HepG2 (cell line): ENCODE results near the gene CSTF1. TPM values are rescaled to one million over a fixed set of nuclear protein-coding genes. Genes with fewer than 3 reads are reported as not detected.
A peak's percentile ranks its signal among the peaks of the same experiment; 100 is the strongest.

ENCODE experiments used
- ATAC-seq: fragments of 200-7000 bp; cut with Tn5 transposase; 3 replicates; pipeline ENCODE4 v1.9.1; 2020; ENCODE audit warnings: mild to moderate bottlenecking, moderate library complexity
- BruUV-seq: library from RNA; stranded (reverse); fragments of 400-500 nt; replicated peaks from 2 replicates; lab custom pipeline; 2021; lab: Mats Ljungman, UMichigan
- CTCF ChIA-PET: fragments of 300-600 bp; formaldehyde crosslinking; extraction: SDS; loops from one replicate; lab custom pipeline; 2021; ENCODE audit warnings: low total read pairs, inconsistent platforms, low intra/inter-chr PET ratio; lab: Yijun Ruan, JAX
- POLR2A ChIA-PET: fragments of 350-600 bp; sonication (Branson Sonifier 250); formaldehyde crosslinking; loops from one replicate; lab custom pipeline; 2020; ENCODE audit warnings: antibody characterized with exemption, inconsistent platforms; lab: Yijun Ruan, JAX
- DNase-seq: peaks from one replicate; pipeline ENCODE4 v3.0.0-alpha.2; 2015; ENCODE audit warnings: low spot score
- FAIRE-seq: peaks from 3 replicates; lab custom pipeline; 2011; peaks lifted over from hg19 to GRCh38; lab: Jason Lieb, UNC
- H2AFZ ChIP-seq: one replicate; pipeline ENCODE4 v1.6.1; 2011; ENCODE audit warnings: low read length, inconsistent platforms
- H3K27ac ChIP-seq: fragments of 300-600 bp; 3 replicates; pipeline ENCODE4 v1.8.0; 2011; ENCODE audit warnings: mixed run types, mild to moderate bottlenecking, mixed read lengths, low read length, inconsistent platforms; ENCODE audit not compliant: insufficient read depth; ENCODE audit errors: extremely low read length
- H3K27me3 ChIP-seq, 2 experiments: fragments of 200-600 bp in 1 of 2; 2 replicates in 1 of 2; 3 replicates in 1 of 2; pipeline versions ENCODE4 v1.6.0 to v1.8.0; 2011; ENCODE audit warnings: low read length in 2 of 2, mild to moderate bottlenecking in 2 of 2, moderate library complexity in 2 of 2, inconsistent platforms in 1 of 2; ENCODE audit not compliant: insufficient read depth in 2 of 2, control insufficient read depth in 1 of 2
- H3K36me3 ChIP-seq, 2 experiments: fragments of 200-600 bp in 1 of 2; replicated peaks in 1 of 2; 2 replicates in 1 of 2; 3 replicates in 1 of 2; pipeline versions ENCODE4 v1.5.1 to v1.8.0; 2011; ENCODE audit warnings: low read length in 2 of 2, inconsistent platforms in 1 of 2; ENCODE audit not compliant: insufficient read depth in 2 of 2, control insufficient read depth in 1 of 2
- H3K4me1 ChIP-seq: 2 replicates; pipeline ENCODE4 v1.5.1; 2012; ENCODE audit warnings: low read length, inconsistent platforms; ENCODE audit not compliant: insufficient read depth
- H3K4me2 ChIP-seq: 2 replicates; pipeline ENCODE4 v1.6.0; 2011; ENCODE audit warnings: low read depth, low read length, inconsistent platforms
- H3K4me3 ChIP-seq, 3 experiments: fragments of 200-600 bp in 1 of 3; sonication (generic), shearing (Covaris generic) in 1 of 3; replicated peaks in 1 of 3; 2 replicates each; pipeline ENCODE4 v1.5.1; 2011 to 2016; ENCODE audit warnings: low read length in 3 of 3, inconsistent platforms in 2 of 3, low read depth in 2 of 3, mild to moderate bottlenecking in 2 of 3, control low read depth in 1 of 3, mixed read lengths in 1 of 3; ENCODE audit not compliant: insufficient read depth in 1 of 3
- H3K79me2 ChIP-seq: one replicate; pipeline ENCODE4 v1.6.1; 2011; ENCODE audit warnings: low read length, inconsistent platforms; ENCODE audit not compliant: insufficient read depth
- H3K9ac ChIP-seq: 2 replicates; pipeline ENCODE4 v1.6.0; 2011; ENCODE audit warnings: mild to moderate bottlenecking, low read depth, low read length, inconsistent platforms; ENCODE audit not compliant: insufficient read depth
- H3K9me3 ChIP-seq: 2 replicates; pipeline ENCODE4 v1.5.1; 2012; ENCODE audit warnings: mild to moderate bottlenecking, low read length
- H4K20me1 ChIP-seq: 2 replicates; pipeline ENCODE4 v1.6.0; 2011; ENCODE audit warnings: inconsistent platforms, mild to moderate bottlenecking, low read length, moderate library complexity; ENCODE audit not compliant: insufficient read depth
- ETV5 ChIP-seq: IDR thresholded peaks from 2 replicates; pipeline ENCODE4 v1.6.1; 2018; ENCODE audit warnings: missing biosample characterization, missing genetic modification reagents, inconsistent platforms, borderline replicate concordance
- MAFK ChIP-seq, 2 experiments: IDR thresholded peaks in 1 of 2; conservative IDR thresholded peaks in 1 of 2; 2 replicates each; pipeline ENCODE4 v1.6.1; 2011; ENCODE audit warnings: improper control_type of control experiment in 2 of 2, low read length in 2 of 2
- NFE2L1 ChIP-seq: sonication (generic); formaldehyde crosslinking; IDR thresholded peaks from 2 replicates; pipeline ENCODE4 v1.4.0; 2020; ENCODE audit warnings: missing genetic modification reagents, mild to moderate bottlenecking, borderline replicate concordance
- NFE2L2 ChIP-seq: fragments of 150-350 bp; IDR thresholded peaks from 2 replicates; pipeline ENCODE4 v1.6.1; 2014; ENCODE audit warnings: low read length
- ZNF766 ChIP-seq: sonication (generic); formaldehyde crosslinking; IDR thresholded peaks from 2 replicates; pipeline ENCODE4 v1.5.0; 2020; ENCODE audit warnings: missing genetic modification reagents, borderline replicate concordance
- WGBS: methylation state at CpG from one replicate; pipeline ENCODE4 v1.1.6; 2017; ENCODE audit warnings: low lambda C conversion rate; 5-methylcytosine and 5-hydroxymethylcytosine counted together
- in situ Hi-C: cut with HindIII; loops from 2 replicates; pipeline ENCODE4 v1.10.0; 2017; ENCODE audit warnings: low pct_unique_long_range_greater_than_20kb; ENCODE audit not compliant: extremely low pct_ligation_motif_present
- intact Hi-C: fragments of 100-400 bp; cut with micrococcal nuclease; formaldehyde crosslinking; loops from one replicate; pipeline ENCODE4 v1.10.0; 2022; ENCODE audit not compliant: unreplicated experiment
- polyA plus RNA-seq, 8 experiments: library from polyadenylated mRNA; depleted of rRNA in 3 of 8; stranded (reverse) in 7 of 8; unstranded in 1 of 8; fragments of >200 nt; fragmentation: Illumina TruSeq in 4 of 8; extraction: Trizol in 4 of 8; gene quantifications; 2 replicates each; pipeline versions ENCODE4 v1.2.1 to v1.2.3, GENCODE V29; 2011 to 2016; ENCODE audit warnings: low read depth in 4 of 8, missing spikeins in 1 of 8, mixed read lengths in 1 of 8; ENCODE audit not compliant: insufficient read depth in 1 of 8
- total RNA-seq, 5 experiments: library from RNA; depleted of rRNA; stranded (reverse); fragments of >200 nt; fragmentation: Illumina TruSeq; extraction: Trizol; gene quantifications; 2 replicates each; pipeline ENCODE4 v1.2.3, GENCODE V29; 2016; ENCODE audit warnings: low read depth in 1 of 5
- TF ChIP-seq, protein P1 (sequence below): sonication (generic); formaldehyde crosslinking; IDR thresholded peaks from 2 replicates; pipeline ENCODE4 v1.4.0; 2020; ENCODE audit warnings: mild to moderate bottlenecking, missing genetic modification reagents
- TF ChIP-seq, protein P2 (sequence below): sonication (generic); formaldehyde crosslinking; IDR thresholded peaks from 2 replicates; pipeline ENCODE4 v1.8.1; 2023; ENCODE audit warnings: mild to moderate bottlenecking, inconsistent platforms, moderate library complexity, missing genetic modification reagents, borderline replicate concordance

Gene CSTF1
- total and polyA plus RNA-seq, 2 of the 13 experiments (the other 11 are each of a cell fraction or from before 2014, with no cell fraction given), result 70.9 to 100 TPM

DNA sequence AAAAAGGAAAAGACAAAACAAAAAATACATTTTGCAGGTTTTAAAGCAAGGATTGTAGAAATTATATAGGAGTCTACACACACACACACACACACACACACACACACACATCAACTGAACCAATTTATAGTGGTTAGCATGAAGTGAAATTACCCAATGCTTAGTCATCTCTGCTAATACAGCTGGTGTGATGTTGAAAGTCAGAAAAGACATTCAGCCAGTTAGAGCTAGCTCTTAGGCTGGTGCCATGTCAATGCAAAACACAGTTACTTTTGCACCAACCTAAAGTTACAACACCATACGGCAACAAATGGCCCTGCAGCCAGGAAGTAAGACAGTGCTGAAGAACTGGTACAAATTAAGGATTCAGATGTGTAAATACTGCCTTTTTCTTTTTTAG, 18.5 kb upstream of the CSTF1 start (continued):
- TF ChIP-seq MAFK (conservative IDR thresholded peaks at IDR 0.05 in 1 of 2, IDR thresholded peaks at IDR 0.05 in 1 of 2; ENCODE audit: low read length in 2 of 2) (peak in 1 of 2 experiments; percentile 62; a peak in 1 of 4 replicates), NFE2L2 (peak; percentile 44; the same call in 1 of the 2 replicates)
- TF ChIP-seq, all 625 proteins: peak for 20

DNA sequence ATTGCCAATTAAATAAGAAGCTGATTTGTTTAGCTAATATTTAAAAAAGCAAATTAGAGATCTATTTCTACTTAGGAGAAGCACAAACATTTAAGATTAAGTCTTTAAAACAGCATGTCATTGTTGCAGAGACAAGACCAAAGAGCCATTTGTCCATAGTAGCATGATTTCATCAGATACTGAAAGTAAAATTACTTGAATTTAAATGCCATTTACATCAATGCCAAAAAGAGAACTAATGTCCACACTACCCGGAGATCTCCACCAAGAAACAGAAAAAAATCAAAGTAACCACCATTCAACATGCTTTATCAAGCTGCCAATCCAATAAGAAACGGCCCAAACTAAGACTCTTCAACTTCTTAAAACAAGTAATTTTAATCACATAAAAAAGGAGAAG, 16.1 kb upstream of the CSTF1 start:
- BruUV-seq, result no TSS peak
- Histone ChIP-seq H3K4me3 (no peak overlapping the region), H3K9ac (no peak overlapping the region), H3K27ac (no peak overlapping the region), H4K20me1 (peaks cover 5% of the 10 kb centered on the region; the same call in 1 of the 2 replicates), H3K4me1 (no peaks in the 10 kb centered on the region), H3K9me3 (no peaks in the 10 kb centered on the region), H3K79me2 (peaks cover 71% of the 10 kb centered on the region), H3K4me2 (no peak overlapping the region), H3K27me3 (no peaks in the 10 kb centered on the region), H3K36me3 (peaks cover 34 to 87% of the 10 kb centered on the region in 2 experiments), H2AFZ (no peak overlapping the region)
- intact Hi-C loops, result no loop called here
- FAIRE-seq, result no peak
- POLR2A ChIA-PET, result interaction anchor here (0.7 to 1.4 kb wide), 3 partner anchors 16 to 18 kb away, joined by 3 to 4 read pairs (median 3); partner anchors contain the start of genes CSTF1 and FAM210B
- no peak for ATAC-seq
- no peak for TF ChIP-seq ETV5 (CRISPR knock-in tag)
- no peak for TF ChIP-seq NFE2L1 (CRISPR knock-in tag)
- no peak for TF ChIP-seq ZNF766 (CRISPR knock-in tag)
- 92% methylated on average over 2 of the region's 2 CpGs for WGBS
- no peak for DNase-seq
- CTCF ChIA-PET, result no interaction called here
- in situ Hi-C loops, result no loop called here

DNA sequence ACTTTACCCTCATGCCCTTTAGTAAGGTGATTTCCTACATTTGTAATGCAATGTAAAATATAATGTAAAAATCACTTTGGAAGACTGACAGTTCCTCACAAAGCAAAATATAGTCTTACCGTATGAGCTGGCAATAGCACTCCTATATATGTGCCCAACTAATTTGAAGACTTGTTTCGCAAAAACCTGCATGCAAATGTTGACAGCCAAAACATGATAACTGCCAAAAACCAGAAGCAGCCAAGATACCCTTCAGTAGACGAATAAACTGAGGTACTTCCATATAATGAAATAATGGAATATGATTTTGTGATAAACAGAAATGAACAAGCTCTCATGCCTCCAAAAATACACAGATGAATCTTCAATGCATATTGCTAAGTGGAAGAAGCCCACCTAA, 14.1 kb upstream of the CSTF1 start:
- no peak overlapping the region for H3K27ac ChIP-seq
- no peak overlapping the region for H3K4me3 ChIP-seq
- no peak overlapping the region for H3K4me2 ChIP-seq
- no peaks in the 10 kb centered on the region for H4K20me1 ChIP-seq
- H3K4me1 ChIP-seq, result no peaks in the 10 kb centered on the region
- FAIRE-seq, result no peak
- in situ Hi-C loops (no loop called here), intact Hi-C loops (no loop called here)
- H3K9ac ChIP-seq, result no peak overlapping the region
- DNase-seq, result no peak
- ChIA-PET CTCF (no interaction called here), POLR2A (no interaction called here)
- no peaks in the 10 kb centered on the region for H3K27me3 ChIP-seq
- ATAC-seq, result no peak
- H3K36me3 ChIP-seq, result peaks cover 30 to 84% of the 10 kb centered on the region in 2 experiments
- 98% methylated on average over 3 of the region's 3 CpGs for WGBS
- H3K9me3 ChIP-seq, result no peaks in the 10 kb centered on the region
- no TSS peak for BruUV-seq
- H3K79me2 ChIP-seq, result peaks cover 62% of the 10 kb centered on the region
- no peak overlapping the region for H2AFZ ChIP-seq
- TF ChIP-seq, protein P1, sequence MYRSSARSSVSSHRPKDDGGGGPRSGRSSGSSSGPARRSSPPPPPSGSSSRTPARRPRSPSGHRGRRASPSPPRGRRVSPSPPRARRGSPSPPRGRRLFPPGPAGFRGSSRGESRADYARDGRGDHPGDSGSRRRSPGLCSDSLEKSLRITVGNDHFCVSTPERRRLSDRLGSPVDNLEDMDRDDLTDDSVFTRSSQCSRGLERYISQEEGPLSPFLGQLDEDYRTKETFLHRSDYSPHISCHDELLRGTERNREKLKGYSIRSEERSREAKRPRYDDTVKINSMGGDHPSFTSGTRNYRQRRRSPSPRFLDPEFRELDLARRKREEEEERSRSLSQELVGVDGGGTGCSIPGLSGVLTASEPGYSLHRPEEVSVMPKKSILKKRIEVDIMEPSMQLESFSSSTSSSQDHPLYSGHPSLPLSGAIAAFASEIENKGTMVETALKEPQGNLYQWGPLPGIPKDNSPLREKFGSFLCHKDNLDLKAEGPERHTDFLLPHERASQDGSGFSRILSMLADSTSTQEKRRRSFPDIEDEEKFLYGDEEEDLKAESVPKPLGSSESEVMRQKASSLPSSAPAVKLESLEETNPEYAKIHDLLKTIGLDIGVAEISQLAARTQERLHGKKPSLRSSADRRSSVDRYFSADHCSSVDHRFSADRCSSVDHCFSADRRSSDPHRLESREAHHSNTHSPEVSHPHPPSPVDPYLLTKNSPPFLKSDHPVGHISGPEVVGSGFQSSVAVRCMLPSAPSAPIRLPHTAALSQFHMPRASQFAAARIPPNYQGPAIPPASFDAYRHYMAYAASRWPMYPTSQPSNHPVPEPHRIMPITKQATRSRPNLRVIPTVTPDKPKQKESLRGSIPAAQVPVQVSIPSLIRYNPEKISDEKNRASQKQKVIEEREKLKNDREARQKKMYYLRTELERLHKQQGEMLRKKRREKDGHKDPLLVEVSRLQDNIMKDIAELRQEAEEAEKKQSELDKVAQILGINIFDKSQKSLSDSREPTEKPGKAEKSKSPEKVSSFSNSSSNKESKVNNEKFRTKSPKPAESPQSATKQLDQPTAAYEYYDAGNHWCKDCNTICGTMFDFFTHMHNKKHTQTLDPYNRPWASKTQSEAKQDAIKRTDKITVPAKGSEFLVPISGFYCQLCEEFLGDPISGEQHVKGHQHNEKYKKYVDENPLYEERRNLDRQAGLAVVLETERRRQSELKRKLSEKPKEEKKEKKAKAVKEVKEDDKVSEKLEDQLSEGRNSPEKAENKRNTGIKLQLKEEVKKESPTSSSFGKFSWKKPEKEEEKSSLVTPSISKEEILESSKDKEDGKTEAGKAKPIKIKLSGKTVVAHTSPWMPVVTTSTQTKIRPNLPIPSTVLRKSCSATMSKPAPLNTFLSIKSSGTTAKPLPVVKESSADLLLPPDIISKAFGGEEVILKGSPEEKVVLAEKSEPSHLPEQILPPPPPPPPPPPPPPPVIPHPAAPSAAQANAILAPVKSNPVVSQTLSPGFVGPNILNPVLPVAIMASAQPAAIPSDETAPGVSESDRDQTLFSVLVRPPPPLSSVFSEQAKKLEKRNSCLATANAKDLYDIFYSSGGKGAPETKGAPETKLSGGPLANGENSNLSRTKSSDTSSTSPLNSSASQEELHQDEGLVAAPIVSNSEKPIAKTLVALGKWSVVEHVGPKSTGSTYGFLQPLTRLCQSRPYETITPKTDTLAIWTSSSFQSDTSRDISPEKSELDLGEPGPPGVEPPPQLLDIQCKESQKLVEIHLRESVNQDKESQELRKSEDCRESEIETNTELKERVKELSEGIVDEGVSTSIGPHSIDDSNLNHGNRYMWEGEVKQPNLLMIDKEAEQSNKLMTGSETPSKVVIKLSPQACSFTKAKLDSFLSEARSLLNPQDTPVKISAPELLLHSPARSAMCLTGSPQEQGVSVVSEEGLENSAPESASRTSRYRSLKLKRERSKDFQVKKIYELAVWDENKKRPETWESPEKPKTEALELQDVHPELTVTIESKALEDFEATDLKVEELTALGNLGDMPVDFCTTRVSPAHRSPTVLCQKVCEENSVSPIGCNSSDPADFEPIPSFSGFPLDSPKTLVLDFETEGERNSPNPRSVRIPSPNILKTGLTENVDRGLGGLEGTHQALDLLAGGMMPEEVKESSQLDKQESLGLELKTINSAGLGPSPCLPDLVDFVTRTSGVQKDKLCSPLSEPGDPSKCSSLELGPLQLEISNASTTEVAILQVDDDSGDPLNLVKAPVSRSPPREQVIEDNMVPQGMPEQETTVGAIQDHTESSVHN, result no peak
- TF ChIP-seq, protein P2, sequence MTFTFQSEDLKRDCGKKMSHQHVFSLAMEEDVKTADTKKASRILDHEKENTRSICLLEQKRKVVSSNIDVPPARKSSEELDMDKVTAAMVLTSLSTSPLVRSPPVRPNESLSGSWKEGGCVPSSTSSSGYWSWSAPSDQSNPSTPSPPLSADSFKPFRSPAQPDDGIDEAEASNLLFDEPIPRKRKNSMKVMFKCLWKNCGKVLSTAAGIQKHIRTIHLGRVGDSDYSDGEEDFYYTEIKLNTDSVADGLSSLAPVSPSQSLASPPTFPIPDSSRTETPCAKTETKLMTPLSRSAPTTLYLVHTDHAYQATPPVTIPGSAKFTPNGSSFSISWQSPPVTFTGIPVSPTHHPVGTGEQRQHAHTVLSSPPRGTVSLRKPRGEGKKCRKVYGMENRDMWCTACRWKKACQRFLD, result no peak
